K562 (cell line): ENCODE data around the gene AURKB. TPM values are rescaled to one million over a fixed set of nuclear protein-coding genes. Genes with fewer than 3 reads are reported as not detected.
A peak's percentile ranks its signal among the peaks of the same experiment; 100 is the strongest.

Source experiments
- ARID3A ChIP-seq: IDR thresholded peaks from 2 replicates; pipeline ENCODE4 v1.6.1; 2012; ENCODE audit warnings: low read depth, low read length, improper control_type of control experiment, borderline replicate concordance
- CXXC5 ChIP-seq: fragments of 250-450 bp; sonication (Bioruptor Pico); IDR thresholded peaks from 2 replicates; pipeline ENCODE4 v1.8.0; 2022; ENCODE audit warnings: inconsistent platforms, mild to moderate bottlenecking, moderate library complexity
- NCOR1 ChIP-seq: fragments of 450-650 bp; IDR thresholded peaks from 2 replicates; pipeline ENCODE4 v1.6.1; 2016; ENCODE audit warnings: mild to moderate bottlenecking, moderate library complexity
- NEUROD1 ChIP-seq: fragments of 150-350 bp; IDR thresholded peaks from 2 replicates; pipeline ENCODE4 v1.6.1; 2014; ENCODE audit warnings: borderline replicate concordance, low read length, low read depth; ENCODE audit not compliant: partially characterized antibody
- NRF1 ChIP-seq, 2 experiments: fragments of 450-650 bp; IDR thresholded peaks in 1 of 2; conservative IDR thresholded peaks in 1 of 2; 2 replicates each; pipeline ENCODE4 v1.6.1; 2014; ENCODE audit warnings: mild to moderate bottlenecking in 2 of 2
- PHF8 ChIP-seq: fragments of 200-600 bp; sonication (generic); IDR thresholded peaks from 2 replicates; pipeline ENCODE4 v1.6.1; 2012; ENCODE audit warnings: mixed run types, mild to moderate bottlenecking, inconsistent platforms, low read length, moderate library complexity, borderline replicate concordance
- POLR2B ChIP-seq: fragments of 450-650 bp; IDR thresholded peaks from 2 replicates; pipeline ENCODE4 v1.6.1; 2018; ENCODE audit warnings: low read depth; ENCODE audit not compliant: partially characterized antibody
- SETDB1 ChIP-seq: IDR thresholded peaks from one replicate; pipeline ENCODE4 v1.6.1; 2012; ENCODE audit warnings: low read length, control low read depth, inconsistent platforms
- SMAD3 ChIP-seq: fragments of 450-650 bp; formaldehyde crosslinking; conservative IDR thresholded peaks from 2 replicates; pipeline ENCODE4 v1.4.0; 2020; ENCODE audit warnings: mild to moderate bottlenecking
- SP2 ChIP-seq: IDR thresholded peaks from 2 replicates; pipeline ENCODE4 v1.6.1; 2011; ENCODE audit warnings: mild to moderate bottlenecking, low read depth, low read length, moderate library complexity; ENCODE audit not compliant: poor library complexity, severe bottlenecking; ENCODE audit errors: extremely low read depth
- TBP ChIP-seq: optimal IDR thresholded peaks from 2 replicates; pipeline ENCODE3; 2011; ENCODE audit warnings: low read depth, low read length, improper control_type of control experiment
- TCF7 ChIP-seq: sonication (generic); IDR thresholded peaks from 2 replicates; pipeline ENCODE4 v1.6.1; 2016; ENCODE audit warnings: antibody characterized with exemption, borderline replicate concordance
- THRAP3 ChIP-seq: fragments of 450-650 bp; IDR thresholded peaks from 2 replicates; pipeline ENCODE4 v1.6.1; 2016; ENCODE audit warnings: mild to moderate bottlenecking, inconsistent platforms, borderline replicate concordance
- TRIM24 ChIP-seq, 2 experiments: fragments of 450-650 bp; IDR thresholded peaks; 2 replicates each; pipeline ENCODE4 v1.6.1; 2016
- ZFX ChIP-seq: sonication (generic); formaldehyde crosslinking; IDR thresholded peaks from 2 replicates; pipeline ENCODE4 v1.8.0; 2022; ENCODE audit warnings: mild to moderate bottlenecking, missing genetic modification reagents, moderate library complexity
- ZNF124 ChIP-seq: sonication (generic); formaldehyde crosslinking; IDR thresholded peaks from 2 replicates; pipeline ENCODE4 v1.8.1; 2022; ENCODE audit warnings: missing genetic modification reagents
- polyA plus RNA-seq, 8 experiments: library from polyadenylated mRNA; depleted of rRNA in 4 of 8; stranded (reverse) in 5 of 8; unstranded in 3 of 8; fragments of >200 nt; fragmentation: Nextera tagmentation in 2 of 8; fragmentation: Illumina TruSeq in 1 of 8; extraction: Ambion mirVana in 2 of 8; extraction: Trizol in 1 of 8; gene quantifications; 2 replicates each; pipeline versions ENCODE4 v1.2.1 to v1.2.3, GENCODE V29; 2011 to 2014; ENCODE audit warnings: inconsistent platforms in 1 of 8, missing spikeins in 1 of 8
- total RNA-seq, 7 experiments: library from RNA; depleted of rRNA in 6 of 7; stranded (reverse); fragments of >200 nt in 6 of 7; fragmentation: Illumina TruSeq in 2 of 7; extraction: Trizol in 2 of 7; gene quantifications; 2 replicates each; pipeline versions ENCODE4 v1.2.1 to v1.2.3, GENCODE V29; 2011 to 2021; ENCODE audit warnings: low replicate concordance in 1 of 7
- TF ChIP-seq, protein P1 (sequence below): fragments of 450-650 bp; IDR thresholded peaks from 2 replicates; pipeline ENCODE4 v1.6.1; 2018; ENCODE audit not compliant: partially characterized antibody
- TF ChIP-seq, protein P2 (sequence below): sonication (generic); formaldehyde crosslinking; IDR thresholded peaks from 2 replicates; pipeline ENCODE4 v1.8.1; 2023; ENCODE audit warnings: mild to moderate bottlenecking, missing genetic modification reagents

AURKB gene
- total and polyA plus RNA-seq, 9 of the 15 experiments (the other 6 are each of a cell fraction or from before 2014, with no cell fraction given), result 27.2 to 114 (median 74.8) TPM

DNA sequence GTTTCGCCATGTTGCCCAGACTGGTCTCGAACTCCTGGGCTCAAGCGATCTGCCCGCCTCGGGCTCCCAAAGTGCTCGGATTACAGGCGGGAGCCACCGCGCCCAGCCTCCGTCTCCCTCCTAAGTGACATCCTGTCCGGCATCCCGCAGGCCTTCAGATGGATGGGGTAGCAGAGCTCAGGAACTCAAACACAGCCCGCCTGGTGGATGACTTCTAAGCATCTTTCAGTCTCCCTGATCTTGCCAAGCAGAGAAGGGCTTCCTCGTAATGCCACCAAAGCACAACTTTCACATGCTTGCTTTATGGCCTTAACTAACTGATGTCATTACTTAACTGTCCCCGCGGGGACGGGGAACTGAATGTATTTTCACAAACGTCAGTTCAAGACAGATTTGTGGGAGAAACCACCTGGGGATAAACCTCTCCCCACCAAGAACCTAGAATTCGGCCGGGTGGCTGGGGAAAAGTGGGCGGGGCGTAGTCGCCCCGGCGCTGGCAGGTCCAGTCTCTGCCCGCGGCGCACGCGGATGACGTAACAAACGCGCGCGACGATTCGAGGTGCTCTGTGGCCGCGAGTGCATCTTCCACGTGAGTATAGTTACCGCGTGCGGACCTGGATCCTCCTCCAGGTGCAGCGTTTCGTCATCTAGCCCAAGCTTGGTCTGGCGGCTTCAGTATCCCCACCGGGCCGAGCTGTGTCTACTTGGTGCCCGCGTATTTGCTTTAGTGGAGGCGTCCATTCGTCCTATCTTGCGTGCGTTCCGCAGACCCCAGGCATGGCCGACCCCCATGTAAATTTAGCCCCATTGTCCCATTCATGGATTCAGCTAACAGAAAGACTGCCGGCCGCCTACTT is 38.6 kb upstream of the AURKB start, which contains the start of gene PFAS (continued):
- TF ChIP-seq, protein P1, sequence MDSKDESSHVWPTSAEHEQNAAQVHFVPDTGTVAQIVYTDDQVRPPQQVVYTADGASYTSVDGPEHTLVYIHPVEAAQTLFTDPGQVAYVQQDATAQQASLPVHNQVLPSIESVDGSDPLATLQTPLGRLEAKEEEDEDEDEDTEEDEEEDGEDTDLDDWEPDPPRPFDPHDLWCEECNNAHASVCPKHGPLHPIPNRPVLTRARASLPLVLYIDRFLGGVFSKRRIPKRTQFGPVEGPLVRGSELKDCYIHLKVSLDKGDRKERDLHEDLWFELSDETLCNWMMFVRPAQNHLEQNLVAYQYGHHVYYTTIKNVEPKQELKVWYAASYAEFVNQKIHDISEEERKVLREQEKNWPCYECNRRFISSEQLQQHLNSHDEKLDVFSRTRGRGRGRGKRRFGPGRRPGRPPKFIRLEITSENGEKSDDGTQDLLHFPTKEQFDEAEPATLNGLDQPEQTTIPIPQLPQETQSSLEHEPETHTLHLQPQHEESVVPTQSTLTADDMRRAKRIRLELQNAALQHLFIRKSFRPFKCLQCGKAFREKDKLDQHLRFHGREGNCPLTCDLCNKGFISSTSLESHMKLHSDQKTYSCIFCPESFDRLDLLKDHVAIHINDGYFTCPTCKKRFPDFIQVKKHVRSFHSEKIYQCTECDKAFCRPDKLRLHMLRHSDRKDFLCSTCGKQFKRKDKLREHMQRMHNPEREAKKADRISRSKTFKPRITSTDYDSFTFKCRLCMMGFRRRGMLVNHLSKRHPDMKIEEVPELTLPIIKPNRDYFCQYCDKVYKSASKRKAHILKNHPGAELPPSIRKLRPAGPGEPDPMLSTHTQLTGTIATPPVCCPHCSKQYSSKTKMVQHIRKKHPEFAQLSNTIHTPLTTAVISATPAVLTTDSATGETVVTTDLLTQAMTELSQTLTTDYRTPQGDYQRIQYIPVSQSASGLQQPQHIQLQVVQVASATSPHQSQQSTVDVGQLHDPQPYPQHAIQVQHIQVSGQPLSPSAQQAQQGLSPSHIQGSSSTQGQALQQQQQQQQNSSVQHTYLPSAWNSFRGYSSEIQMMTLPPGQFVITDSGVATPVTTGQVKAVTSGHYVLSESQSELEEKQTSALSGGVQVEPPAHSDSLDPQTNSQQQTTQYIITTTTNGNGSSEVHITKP, result peak; percentile 69
- TF ChIP-seq ZNF124 (CRISPR knock-in tag) (no peak), SETDB1 (no peak), ZFX (CRISPR knock-in tag) (peak; percentile 31; the same call in 1 of the 2 replicates), TRIM24 (IDR thresholded peaks at IDR 0.05) (no peak), THRAP3 (no peak), TCF7 (peak; percentile 15; the same call in 1 of the 2 replicates), NCOR1 (no peak), CXXC5 (CRISPR knock-in tag) (peak; percentile 72), TBP (peak; percentile 80), NEUROD1 (peak; percentile 24), POLR2B (peak; percentile 39), ARID3A (no peak), SP2 (no peak), NRF1 (conservative IDR thresholded peaks at IDR 0.05 in 1 of 2, IDR thresholded peaks at IDR 0.05 in 1 of 2) (peak; percentile 56 to 68), PHF8 (peak; percentile 71; the same call in 1 of the 2 replicates), SMAD3 (CRISPR knock-in tag) (no peak)
- TF ChIP-seq, protein P2, sequence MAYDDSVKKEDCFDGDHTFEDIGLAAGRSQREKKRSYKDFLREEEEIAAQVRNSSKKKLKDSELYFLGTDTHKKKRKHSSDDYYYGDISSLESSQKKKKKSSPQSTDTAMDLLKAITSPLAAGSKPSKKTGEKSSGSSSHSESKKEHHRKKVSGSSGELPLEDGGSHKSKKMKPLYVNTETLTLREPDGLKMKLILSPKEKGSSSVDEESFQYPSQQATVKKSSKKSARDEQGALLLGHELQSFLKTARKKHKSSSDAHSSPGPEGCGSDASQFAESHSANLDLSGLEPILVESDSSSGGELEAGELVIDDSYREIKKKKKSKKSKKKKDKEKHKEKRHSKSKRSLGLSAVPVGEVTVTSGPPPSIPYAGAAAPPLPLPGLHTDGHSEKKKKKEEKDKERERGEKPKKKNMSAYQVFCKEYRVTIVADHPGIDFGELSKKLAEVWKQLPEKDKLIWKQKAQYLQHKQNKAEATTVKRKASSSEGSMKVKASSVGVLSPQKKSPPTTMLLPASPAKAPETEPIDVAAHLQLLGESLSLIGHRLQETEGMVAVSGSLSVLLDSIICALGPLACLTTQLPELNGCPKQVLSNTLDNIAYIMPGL, result no peak
